NCI-H524 (cell line): ENCODE results near the gene CCDC122.

Experiments used
- DNase-seq, 2 experiments: peaks; one replicate each; lab custom pipeline; 2025; lab: John Stamatoyannopoulos, UW

CCDC122 gene

DNA sequence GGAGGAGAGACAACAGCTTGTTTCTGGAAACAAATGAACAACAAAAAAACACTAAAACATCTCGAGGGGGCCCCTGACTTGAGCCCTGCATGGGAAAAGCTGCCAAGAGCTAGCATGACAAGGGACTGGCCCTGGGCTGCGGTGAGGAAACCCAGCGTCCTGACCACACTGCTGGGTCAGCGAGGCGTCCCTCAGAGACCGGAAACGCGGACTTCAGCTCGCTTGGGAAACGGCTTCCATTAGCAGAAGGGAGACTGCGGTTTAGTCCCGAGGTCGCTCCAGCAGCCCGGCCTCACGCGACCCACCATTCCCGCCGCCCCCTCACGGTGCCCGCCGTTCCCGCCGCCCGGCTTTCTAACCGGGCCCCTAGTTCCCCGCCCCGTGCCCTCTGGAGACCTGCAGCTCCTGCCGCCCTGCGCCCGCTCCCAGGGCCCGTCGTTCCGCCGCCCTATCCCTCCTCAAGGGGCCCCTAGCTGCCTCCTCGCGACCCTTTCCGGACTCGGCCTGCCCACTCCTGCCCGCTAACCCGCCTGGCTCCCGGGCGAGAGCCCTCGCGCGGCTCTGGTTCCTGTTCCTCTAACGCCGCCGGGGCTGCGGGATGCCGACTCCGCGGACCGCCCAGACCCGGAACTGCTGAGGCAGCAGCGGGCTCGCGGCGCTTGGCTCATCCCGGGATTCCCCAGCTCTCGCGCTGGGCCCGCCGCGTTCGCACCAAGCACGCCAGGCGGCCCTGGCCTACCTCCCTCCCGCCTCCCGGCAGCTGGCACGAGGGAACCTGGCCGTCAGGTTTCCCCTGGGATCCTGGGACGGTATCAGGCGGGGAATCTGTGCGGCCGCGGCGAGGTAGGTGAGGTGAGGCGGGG is at the start of gene CCDC122:
TSS of gene CCDC122 (minus strand) at position 849 of the 863 bp plus-strand sequence. CDS start 10,364 bp downstream, outside the sequence.
- DNase-seq, result peak; percentile 22 to 48

GRCh38 chr13:43924549-43925245 is 45.2 kb upstream of the CCDC122 start:
- DNase-seq, result no peak

GRCh38 chr13:43920965-43921674 is 41.6 kb upstream of the CCDC122 start:
- no peak for DNase-seq

GRCh38 chr13:43918636-43919035 is 39.1 kb upstream of the CCDC122 start:
- no peak for DNase-seq

- DNase-seq, result no peak
Measured at GRCh38 chr13:43916828-43917227, 37.3 kb upstream of the CCDC122 start.

DNA sequence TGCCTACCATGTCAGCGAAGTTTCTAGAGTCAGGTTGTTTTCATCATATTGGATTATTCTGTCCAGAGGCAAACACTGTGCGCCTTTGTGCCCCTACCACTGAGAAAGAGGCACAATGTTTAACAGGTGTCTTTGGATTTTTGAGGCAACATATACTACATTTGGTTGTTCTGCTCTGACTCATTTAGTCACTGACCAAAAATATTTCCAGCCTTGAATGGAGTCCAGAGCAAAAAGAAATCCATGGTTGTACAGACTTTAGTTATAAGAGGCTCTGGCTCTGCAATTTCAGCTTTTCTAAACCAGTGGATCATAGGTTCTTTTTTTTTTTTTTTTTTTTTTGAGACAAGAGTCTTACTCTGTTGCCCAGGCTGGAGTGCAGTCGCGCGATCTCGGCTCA is 35.9 kb upstream of the CCDC122 start:
- no peak for DNase-seq

DNA sequence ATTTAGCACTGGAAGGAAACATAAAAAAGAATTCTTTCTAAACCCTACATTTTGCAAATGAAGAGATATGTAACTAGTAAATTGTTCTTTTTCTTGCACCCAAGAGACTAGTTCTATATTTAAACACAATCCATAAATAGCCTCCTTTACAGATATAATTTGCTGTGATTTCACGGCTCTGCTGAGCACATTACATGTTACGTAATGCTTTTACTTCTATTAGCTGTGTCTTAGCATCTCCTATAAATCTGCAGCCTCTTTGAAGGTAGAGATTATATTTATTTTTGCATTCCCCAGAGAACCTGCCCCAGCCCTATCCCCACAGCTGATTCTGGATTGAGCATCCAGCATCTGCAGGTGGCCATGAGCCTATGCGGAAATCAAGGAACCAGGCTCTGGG is 32.3 kb upstream of the CCDC122 start:
- no peak for DNase-seq

GRCh38 chr13:43911278-43911677 is 31.7 kb upstream of the CCDC122 start:
- DNase-seq, result no peak

DNA sequence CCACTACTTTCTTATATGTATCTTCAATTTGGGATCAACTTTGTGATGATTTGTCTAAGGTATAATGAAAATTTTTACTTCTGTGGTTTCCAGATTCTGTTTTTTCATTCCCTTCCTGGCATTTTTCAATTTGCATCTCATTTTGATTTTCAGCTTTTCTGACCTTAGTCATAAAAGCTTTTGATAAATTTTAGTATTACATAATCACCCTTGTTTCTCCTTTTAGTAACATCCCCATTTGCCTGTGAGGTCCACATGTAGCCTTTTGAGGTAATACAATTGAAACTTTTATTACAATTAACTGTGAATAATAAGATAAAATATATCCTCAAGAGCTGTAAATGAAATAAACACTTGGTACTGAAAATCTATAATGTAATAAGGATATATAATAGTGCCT is 31.3 kb upstream of the CCDC122 start:
- no peak for DNase-seq

DNA sequence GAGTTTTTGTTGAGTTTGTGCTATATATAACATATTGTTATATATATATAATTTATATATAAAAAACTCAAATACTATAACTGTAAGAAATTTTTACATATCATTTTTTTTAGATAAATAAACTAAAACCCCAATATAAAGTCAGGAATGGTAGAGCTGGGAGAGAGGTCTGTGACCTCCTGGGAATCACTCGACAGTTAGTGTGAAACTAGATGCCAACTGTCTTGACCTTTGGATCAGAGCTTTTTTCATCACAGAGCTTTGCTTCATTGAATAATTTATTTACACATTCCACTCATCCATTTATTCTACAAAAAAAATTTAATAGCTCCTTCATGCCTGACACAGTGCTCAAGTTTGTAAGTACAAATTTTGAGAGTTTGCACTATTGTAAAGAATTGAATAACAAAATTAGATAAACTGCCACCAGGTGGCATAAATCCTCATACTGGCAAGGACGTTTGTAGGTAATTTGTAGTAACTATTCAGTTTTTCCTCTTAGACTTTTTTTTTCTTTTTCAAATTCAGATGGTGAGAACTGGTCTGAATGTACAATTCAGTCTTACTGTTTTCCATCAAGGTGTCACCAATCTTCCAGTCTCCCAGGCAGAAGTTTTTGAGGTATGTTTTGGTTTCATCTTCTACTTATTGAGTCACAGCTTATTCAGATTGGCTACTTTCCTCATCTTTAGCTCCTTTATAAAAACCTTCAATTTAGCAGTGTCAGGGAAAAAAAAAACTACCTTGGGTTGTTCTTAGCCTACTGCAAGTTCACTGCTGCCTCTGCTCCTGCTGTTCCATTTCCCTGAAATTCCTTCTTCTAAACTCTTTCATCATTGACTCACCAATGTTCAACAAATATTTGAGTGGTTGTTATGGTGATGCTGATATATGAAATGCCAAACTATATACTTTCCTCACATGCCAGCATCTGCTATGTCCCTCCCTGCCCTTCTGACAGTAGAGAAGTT is 28.9 kb upstream of the CCDC122 start:
- peak in 1 of 2 experiments; percentile 30 for DNase-seq

DNA sequence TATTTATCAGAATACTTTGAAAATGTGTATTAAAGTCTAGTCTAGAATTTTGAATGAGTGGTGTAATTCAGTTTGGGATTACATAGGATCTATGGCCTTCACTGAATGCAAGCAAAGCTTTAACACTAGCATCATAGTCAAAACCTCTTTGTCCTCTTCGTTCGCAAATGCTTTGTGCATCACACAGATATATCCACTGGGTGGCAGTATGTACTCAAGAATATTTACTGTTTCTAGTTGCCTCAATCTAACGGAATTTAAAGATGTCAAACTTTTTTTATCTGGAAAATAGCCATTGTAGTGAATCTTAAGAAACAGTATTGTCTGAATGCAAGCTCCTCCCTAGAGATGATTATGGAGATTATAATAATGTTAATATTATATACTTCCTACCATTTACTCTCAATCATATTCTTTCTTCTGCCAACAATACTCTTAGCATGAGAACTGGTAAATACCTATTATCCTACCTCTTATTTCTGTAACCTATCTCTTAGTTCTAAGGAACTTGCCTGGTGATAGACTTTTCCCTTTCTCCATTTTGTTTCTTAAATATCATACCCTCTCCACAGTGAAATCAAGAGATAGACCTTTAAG is 26.0 kb upstream of the CCDC122 start:
- peak; percentile 1 to 62 for DNase-seq

DNA sequence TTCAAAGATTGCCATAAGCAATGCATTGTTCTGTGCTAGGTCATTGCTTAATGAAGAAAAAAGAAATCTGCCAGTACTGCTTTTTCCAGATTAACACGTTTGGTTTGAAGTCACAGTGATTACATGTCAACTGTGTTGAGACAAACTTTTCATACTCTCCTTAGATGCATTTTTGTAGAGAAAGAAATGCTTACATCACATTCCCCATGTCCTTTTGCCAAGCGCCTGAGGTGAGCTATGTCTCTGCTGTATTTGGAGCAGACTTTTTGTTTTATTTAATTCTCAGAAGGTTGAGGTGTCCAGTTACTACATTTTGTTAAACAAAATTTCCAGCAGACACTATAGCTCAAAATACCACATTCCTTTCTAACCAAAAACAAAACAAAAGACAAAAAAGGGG is 16.4 kb upstream of the CCDC122 start:
- no peak for DNase-seq

DNA sequence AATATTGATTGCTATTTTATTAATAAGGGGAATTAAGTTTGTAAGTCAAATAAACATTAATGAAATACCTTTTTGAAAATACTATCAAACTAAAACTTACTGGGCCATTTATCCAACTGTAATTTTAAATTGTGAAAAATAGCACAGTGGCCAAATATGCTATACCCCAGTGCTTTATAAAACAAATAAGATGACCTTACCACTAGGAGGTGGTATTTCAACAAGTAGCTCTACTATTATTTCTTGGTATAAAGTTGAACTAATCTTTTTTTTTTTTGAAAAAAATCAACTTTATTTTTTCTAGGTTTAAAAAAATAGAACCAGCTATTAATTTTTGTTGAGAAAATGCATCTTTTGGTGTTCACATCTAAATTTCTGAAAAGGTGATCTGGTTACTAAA is 14.9 kb upstream of the CCDC122 start:
- DNase-seq, result no peak

DNA sequence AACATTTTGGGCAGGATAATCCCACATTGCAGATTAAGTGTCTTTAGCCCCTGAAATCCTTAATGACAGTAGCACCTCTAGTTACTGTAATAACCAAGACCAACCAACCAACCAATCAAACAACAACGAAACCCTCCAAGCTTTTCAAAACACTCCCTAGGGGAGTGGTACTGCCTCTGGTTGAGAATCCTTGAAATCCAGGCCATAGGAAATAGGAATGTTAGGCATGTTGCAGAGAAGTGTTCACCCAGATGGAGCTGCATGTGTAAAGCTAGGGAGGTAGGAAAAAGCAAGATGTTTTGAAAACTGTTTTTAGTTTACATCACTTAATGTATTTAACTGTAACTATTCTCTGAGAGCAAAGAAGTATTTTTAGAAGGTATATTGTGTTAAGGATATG is 4.7 kb upstream of the CCDC122 start:
- no peak for DNase-seq

DNA sequence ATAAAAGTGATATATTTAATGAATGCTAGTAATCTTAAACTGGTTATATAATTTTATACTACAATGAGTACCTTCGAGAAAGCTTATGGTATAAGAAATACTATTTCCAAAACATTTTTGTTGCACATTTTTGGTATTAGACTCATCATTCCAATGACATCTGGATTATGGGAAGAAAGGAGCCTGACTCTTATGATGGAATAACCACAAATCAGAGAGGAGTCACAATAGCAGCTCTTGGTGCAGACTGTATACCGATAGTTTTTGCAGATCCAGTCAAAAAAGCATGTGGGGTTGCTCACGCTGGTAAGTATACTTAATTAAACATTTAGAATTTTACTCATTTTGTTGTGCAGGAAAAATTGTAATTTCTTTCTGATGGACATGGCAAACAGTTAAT is 4.1 kb upstream of the CCDC122 start:
- DNase-seq, result no peak

DNA sequence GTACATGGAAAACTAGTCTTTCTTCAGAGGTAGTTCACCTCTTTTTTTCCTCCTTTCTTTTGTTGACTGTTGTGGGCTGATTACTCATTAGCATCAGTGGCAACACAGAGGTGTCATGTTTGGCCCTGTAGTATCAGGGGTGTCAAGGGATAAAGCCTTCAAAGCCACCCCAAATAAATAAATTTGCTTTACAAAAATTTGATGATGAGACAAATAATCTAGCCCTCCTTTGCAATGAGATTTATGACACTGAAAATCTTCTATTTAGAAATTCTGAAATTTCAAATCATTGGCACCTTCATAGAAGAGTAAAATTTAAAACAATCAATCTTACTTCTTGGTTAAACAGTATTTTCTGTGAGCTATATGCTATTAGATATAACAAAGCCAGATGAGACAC is 2.0 kb upstream of the CCDC122 start:
- DNase-seq, result no peak

GRCh38 chr13:43880926-43881325 is 1.4 kb upstream of the CCDC122 start:
- DNase-seq, result no peak

DNA sequence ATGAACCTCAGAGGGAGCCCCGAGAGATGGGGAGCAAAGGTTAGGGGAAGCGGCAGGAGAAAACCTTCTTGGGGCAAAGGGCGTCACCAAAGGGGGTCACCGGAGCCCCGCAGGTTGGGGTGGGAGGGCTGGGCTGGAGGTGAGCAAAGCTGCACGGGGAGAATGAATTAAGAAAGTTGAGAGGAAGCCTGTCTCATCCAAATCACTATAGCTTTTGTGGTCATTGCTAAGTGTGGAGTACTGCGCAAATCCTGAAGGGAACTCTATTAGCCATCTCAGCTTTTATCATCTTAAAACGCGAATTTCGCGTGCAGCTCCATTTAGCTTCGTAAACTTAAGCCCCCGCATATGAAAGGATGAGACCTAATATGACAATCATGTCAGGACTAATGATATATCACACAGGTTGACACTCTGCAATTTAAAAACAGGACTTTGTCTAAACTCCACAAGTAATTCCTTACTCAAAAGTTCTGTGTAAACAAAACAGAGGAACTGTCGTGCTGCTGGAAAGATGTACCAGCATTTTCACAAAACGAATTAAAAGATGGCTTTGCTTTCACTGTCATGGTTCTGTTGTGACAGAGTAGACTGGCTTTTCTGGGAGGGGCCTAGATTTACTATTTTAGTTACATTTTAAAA is 795 bp upstream of the CCDC122 start:
- DNase-seq, result no peak

DNA sequence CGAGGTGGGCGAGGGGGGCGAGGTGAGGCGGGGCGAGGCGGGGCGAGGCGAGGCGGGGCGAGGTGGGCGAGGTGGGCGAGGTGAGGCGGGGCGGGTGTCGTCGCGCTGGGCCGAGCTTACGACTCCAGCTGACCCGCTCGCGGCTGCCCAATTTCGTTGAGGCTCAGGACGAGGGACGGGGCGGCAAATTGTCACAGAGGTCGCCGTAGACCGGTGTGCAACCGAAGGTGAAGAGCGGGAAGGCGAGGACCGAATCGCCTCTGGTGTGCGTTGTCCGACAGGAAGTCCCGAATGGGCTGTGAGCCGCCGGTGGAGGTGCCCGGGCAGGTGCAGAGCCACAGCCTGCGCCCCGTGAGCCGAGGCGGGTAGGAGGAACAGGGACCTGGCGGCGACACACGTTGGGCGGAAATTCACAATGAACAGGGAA is 228 bp upstream of the CCDC122 start, which contains the start of gene LACC1:
TSS of gene LACC1 (plus strand) at position 150 of the 427 bp plus-strand sequence. CDS start 1,082 bp downstream, outside the sequence.
- DNase-seq, result no peak

DNA sequence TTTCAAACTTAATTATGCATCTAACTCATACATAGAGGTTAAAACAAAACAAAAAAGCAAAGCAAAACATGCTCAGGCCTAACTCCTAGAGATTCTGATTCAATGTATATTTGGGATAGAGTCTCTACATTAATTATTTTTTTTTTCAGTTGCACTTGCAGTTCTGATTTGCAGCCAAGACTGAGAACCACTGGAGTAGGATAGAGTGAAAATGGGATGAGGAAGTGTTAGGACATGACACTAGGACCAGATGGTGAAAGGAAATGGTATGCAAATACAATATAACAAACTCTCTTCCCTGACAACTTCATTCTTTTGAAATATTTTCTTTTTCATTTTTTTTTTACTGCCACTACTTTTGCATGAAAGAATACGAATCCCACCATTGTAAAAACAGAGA is 1.8 kb downstream of the CCDC122 start:
- no peak for DNase-seq
